AG09319 (cell line): ENCODE data around the gene ZDHHC13.
"Not testable (repeated sequence)": the region's sequence is repeated elsewhere in the genome, so short reads cannot be mapped to it uniquely, and the experiment has no call there.

ENCODE experiments used
- DNase-seq: peaks from one replicate; pipeline ENCODE4 v3.0.0-alpha.2; 2010; ENCODE audit warnings: low read depth; ENCODE audit errors: extremely low read depth
- TF ChIP-seq, protein P1 (sequence below): IDR thresholded peaks from 2 replicates; pipeline ENCODE4 v1.5.1; 2011; ENCODE audit warnings: low read depth, mild to moderate bottlenecking, inconsistent platforms, low read length, moderate library complexity

The ZDHHC13 gene

DNA sequence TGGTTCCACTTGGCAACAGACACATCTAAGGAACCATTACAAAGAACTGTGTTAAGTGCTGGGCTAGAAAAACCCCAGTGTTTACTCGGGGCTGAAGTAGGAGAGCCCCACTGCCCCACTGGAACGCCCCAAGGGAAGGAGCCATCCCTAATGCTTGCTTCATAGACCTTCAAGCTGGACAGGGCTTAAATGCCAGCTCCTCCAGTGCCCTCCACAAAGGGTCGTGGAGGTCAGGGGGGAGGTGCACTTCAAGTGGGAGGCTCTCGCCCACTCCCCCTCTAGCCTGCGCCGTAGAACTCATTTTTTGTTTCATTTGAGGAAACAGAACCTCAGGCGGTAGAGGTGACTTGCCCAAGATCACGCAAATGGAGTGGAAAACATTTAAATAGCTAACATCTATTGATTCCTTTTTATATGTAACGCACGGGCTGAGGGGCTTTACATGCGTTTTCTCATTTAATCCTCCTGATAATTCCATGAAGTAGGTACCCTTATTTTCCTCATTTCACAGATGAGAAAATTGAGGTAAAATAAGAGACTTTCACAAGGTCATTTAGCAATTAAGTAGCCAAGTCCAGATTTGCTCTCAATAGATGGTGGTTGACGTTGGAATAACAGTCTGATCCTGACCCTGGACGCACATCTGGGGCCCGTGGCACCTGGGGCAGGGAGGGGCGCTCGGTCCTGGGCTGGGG is 545 bp upstream of the ZDHHC13 start:
- TF ChIP-seq, protein P1, sequence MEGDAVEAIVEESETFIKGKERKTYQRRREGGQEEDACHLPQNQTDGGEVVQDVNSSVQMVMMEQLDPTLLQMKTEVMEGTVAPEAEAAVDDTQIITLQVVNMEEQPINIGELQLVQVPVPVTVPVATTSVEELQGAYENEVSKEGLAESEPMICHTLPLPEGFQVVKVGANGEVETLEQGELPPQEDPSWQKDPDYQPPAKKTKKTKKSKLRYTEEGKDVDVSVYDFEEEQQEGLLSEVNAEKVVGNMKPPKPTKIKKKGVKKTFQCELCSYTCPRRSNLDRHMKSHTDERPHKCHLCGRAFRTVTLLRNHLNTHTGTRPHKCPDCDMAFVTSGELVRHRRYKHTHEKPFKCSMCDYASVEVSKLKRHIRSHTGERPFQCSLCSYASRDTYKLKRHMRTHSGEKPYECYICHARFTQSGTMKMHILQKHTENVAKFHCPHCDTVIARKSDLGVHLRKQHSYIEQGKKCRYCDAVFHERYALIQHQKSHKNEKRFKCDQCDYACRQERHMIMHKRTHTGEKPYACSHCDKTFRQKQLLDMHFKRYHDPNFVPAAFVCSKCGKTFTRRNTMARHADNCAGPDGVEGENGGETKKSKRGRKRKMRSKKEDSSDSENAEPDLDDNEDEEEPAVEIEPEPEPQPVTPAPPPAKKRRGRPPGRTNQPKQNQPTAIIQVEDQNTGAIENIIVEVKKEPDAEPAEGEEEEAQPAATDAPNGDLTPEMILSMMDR, result no peak
- no peak for DNase-seq

DNA sequence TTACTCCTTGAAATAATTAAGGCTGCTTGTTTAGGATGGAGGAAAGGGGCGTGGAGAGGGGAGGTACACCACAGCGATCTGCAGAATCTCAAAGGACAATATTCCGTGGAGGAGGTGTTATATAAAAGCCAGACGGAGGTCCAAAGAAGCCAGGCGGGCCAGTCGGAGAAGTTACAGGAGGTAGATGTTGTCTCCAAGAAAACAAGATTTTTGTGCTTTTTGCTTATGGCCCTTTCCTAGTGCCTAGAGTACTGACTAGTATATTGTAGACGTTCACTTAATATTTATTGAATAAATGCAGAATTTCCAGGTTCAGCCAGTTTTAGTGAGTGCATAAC is 761 bp downstream of the ZDHHC13 start:
- DNase-seq, result no peak
- TF ChIP-seq, protein P1, result no peak

DNA sequence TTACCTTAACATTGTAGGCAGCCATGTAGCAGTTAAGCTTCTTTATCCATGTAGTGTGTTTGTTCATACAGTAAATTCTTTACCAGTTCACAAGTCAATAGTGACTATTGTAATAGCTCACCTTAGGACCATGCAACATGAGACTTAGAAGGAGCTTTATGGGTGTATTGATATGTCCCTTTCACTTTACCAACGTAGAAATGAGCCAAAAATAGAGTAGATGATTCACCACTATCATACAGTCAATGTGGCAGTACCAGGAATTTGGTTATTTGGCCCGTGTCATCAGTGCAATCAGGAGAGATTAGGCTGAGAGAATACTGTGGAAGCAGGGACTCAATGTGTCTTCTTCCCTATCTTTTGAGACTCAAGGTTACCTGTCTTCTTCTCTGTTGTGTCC is 4.7 kb downstream of the ZDHHC13 start:
- TF ChIP-seq, protein P1, result no peak

DNA sequence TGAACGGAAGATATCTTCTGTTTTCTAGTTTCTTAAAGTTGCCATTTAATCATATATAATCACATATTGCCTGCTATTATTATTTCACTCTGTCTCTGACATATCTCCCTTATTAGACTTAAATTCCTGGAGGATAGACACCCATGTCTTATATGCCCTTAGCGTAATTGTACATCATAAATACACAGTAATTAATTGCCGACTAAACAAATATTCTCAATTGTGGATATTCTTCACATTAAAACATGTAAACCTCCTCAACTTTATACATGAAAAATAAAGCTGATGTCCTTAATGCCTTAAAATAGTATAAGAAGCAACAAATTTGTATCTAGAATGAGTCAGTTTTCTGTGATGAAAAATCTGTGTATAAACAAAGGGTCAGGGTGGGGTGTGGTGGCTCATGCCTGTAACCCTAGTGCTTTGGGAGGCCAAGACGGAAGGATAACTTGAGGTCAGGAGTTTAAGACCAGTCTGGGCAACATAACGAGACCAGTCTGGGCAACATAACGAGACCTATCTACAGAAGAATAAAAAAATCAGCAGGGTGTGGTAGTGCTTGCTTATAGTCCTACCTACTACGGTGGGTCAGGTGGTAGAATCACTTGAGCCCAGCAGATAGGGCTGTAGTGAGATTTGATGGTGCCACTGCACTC is 6.1 kb downstream of the ZDHHC13 start:
- DNase-seq, result no peak
- TF ChIP-seq, protein P1, result no peak

More for the DNA sequence above, 4.7 kb downstream of the ZDHHC13 start:
- DNase-seq, result no peak

DNA sequence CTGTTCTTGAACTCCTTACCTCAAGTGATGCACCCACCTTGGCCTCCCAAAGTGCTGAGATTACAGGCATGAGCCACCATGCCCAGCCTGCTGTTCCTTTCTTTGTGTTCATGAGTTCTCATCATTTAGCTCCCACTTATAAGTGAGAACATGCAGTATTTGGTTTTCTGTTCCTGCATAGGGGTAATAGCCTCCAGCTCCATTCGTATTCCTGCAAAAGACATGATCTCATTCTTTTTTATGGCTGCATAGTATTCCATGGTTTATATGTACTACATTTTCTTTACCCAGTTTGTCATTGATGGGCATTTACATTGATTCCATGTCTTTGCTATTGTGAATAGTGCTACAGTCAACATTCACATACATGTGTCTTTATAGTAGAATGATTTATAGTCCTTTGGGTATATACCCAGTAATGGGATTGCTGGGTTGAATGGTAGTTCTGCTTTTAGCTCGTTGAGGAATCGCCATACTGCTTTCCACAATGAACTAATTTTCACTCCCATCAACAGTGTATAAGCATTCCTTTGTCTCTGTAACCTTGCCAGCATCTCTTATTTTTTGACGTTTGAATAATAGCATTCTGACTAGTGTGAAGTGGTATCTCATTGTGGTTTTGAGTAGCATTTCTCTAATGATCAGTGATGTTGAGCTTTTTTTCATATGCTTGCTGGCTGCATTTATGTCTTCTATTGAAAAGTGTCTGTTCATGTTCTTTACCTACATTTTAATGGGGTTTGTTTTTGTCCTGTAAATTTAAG is 9.8 kb downstream of the ZDHHC13 start:
- DNase-seq, result not testable (repeated sequence)

DNA sequence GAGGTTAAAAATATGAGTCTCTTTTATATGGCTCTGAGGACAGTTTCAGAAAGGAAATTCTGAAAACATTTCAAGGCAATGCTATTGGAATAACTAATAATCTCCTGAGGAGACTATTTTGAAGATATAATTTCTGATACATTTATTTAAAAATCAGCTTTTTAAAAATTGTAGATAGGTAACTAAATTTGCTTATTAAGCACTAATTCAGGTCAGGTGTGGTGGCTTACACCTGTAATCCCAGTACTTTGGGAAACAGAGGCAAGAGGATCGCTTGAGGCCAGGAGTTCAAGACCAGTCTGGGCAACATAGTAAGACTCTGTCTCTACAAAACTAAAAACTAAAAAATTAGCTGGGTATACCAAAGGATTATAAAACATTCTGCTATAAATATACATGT is 17.0 kb downstream of the ZDHHC13 start:
- no peak for DNase-seq
- TF ChIP-seq, protein P1, result no peak

DNA sequence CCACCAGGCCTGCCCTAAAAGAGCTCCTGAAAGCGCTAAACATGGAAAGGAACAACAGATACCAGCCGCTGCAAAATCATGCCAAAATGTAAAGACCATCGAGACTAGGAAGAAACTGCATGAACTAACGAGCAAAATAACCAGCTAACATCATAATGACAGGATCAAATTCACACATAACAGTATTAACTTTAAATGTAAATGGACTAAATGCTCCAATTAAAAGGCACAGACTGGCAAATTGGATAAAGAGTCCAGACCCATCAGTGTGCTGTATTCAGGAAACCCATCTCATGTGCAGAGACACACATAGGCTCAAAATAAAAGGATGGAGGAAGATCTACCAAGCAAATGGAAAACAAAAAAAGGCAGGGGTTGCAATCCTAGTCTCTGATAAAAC is 19.9 kb downstream of the ZDHHC13 start:
- not testable (repeated sequence) for DNase-seq

DNA sequence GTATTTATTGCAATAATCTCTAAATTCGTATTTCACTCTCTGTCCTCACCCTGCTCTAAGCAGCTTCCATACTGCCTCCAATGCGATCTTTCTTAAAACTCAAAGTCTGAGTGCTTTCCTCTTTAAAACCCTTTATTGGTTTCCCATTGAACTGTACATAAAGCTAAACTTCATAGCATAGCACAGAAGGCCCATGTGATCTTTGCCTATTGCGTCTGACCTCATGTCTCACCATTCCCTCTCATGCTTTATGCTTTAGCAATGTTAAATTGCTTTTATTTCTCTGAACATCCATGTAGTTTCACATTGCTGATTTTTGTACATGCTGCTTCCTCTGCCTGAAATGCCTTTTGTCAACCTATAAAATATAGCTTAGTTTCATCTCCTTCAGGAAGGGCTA is 28.4 kb downstream of the ZDHHC13 start:
- DNase-seq, result no peak
- TF ChIP-seq, protein P1, result no peak
